Thoracic aorta (tissue), 2 donors: ENCODE measurements around the gene NAP1L1. TPM values are rescaled to one million over a fixed set of nuclear protein-coding genes. Genes with fewer than 3 reads are reported as not detected.

Source experiments
- ATAC-seq: fragments of 150-250 bp; one replicate; pipeline ENCODE4 v1.8.0; 2017; ENCODE audit warnings: low read depth; ENCODE audit not compliant: insufficient number of reproducible peaks, low FRiP score
- DNase-seq: peaks from one replicate; pipeline ENCODE4 v3.0.0-alpha.2; 2020; ENCODE audit warnings: low spot score
- H3K27ac ChIP-seq, 2 donors: fragments of 200-600 bp; sonication (generic); 1 replicate in 1 of 2; 2 replicates in 1 of 2; pipeline ENCODE4 v1.5.1; 2016; ENCODE audit warnings: mild to moderate bottlenecking in 2 of 2, moderate library complexity in 2 of 2
- H3K27me3 ChIP-seq: fragments of 200-600 bp; sonication (generic); replicated peaks from 2 replicates; pipeline ENCODE4 v1.6.0; 2016; ENCODE audit warnings: mild to moderate bottlenecking; ENCODE audit not compliant: insufficient read depth
- H3K36me3 ChIP-seq: fragments of 200-600 bp; sonication (generic); one replicate; pipeline ENCODE4 v1.5.1; 2016
- H3K4me1 ChIP-seq, 2 donors: fragments of 200-600 bp; sonication (generic); 1 replicate in 1 of 2; 2 replicates in 1 of 2; pipeline versions ENCODE4 v1.5.1 to v1.6.0; 2016; ENCODE audit warnings: low read depth in 2 of 2, mild to moderate bottlenecking in 1 of 2; ENCODE audit not compliant: control insufficient read depth in 1 of 2
- H3K4me3 ChIP-seq: fragments of 200-600 bp; sonication (generic); 2 replicates; pipeline ENCODE4 v1.5.1; 2016; ENCODE audit warnings: mild to moderate bottlenecking
- H3K9me3 ChIP-seq: fragments of 200-600 bp; sonication (generic); 2 replicates; pipeline ENCODE4 v1.5.1; 2016
- CTCF ChIP-seq: fragments of 200-600 bp; sonication (generic); IDR thresholded peaks from one replicate; pipeline ENCODE4 v1.5.1; 2019; ENCODE audit warnings: antibody characterized with exemption
- total RNA-seq, 2 donors: library from RNA; depleted of rRNA; stranded (reverse); fragments of >200 nt; gene quantifications; one replicate each; pipeline versions ENCODE4 v1.1.0 to v1.2.3, GENCODE V29; 2016

The NAP1L1 gene
- total RNA-seq, 2 donors from 2014 or later = 178 to 316 TPM

GRCh38 chr12:76083246-76083903, 1.1 kb downstream of the NAP1L1 start:
- DNase-seq (no peak), ATAC-seq (no peak)
- H3K9me3 ChIP-seq = peaks cover 4% of the 10 kb centered on the region
- peaks cover 8 to 34% of the 10 kb centered on the region in 2 donors for H3K4me1 ChIP-seq
- H3K36me3 ChIP-seq = no peaks in the 10 kb centered on the region
- H3K27ac ChIP-seq = peak overlapping the region; percentile 97 to 98
- H3K27me3 ChIP-seq = no peaks in the 10 kb centered on the region
- no peak for TF ChIP-seq CTCF
- peak overlapping the region; percentile 89 for H3K4me3 ChIP-seq

GRCh38 chr12:76081909-76082308, 2.6 kb downstream of the NAP1L1 start:
- no peak for DNase-seq
- Histone ChIP-seq H3K4me1 (peaks cover 8 to 34% of the 10 kb centered on the region in 2 donors), H3K27me3 (no peaks in the 10 kb centered on the region), H3K36me3 (no peaks in the 10 kb centered on the region), H3K4me3 (no peak overlapping the region), H3K9me3 (peaks cover 4% of the 10 kb centered on the region), H3K27ac (no peak overlapping the region)
- ATAC-seq = no peak
- no peak for TF ChIP-seq CTCF

GRCh38 chr12:76080729-76081415, 3.6 kb downstream of the NAP1L1 start:
- Histone ChIP-seq H3K4me3 (no peak overlapping the region), H3K36me3 (no peaks in the 10 kb centered on the region), H3K9me3 (peaks cover 4% of the 10 kb centered on the region), H3K27ac (no peak overlapping the region), H3K27me3 (no peaks in the 10 kb centered on the region), H3K4me1 (peaks cover 6 to 28% of the 10 kb centered on the region in 2 donors)
- DNase-seq = no peak
- ATAC-seq = no peak
- TF ChIP-seq CTCF = no peak

GRCh38 chr12:76080017-76080728, 4.3 kb downstream of the NAP1L1 start:
- Histone ChIP-seq H3K27ac (no peak overlapping the region), H3K27me3 (no peaks in the 10 kb centered on the region), H3K36me3 (no peaks in the 10 kb centered on the region), H3K4me3 (no peak overlapping the region), H3K4me1 (peaks cover 4 to 23% of the 10 kb centered on the region in 2 donors), H3K9me3 (peaks cover 4% of the 10 kb centered on the region)
- no peak for ATAC-seq
- no peak for DNase-seq
- TF ChIP-seq CTCF = no peak

GRCh38 chr12:76078748-76079147, 5.7 kb downstream of the NAP1L1 start:
- no peak overlapping the region for H3K27ac ChIP-seq
- no peak for ATAC-seq
- no peak for TF ChIP-seq CTCF
- peaks cover 5 to 28% of the 10 kb centered on the region in 2 donors for H3K4me1 ChIP-seq
- no peaks in the 10 kb centered on the region for H3K36me3 ChIP-seq
- H3K4me3 ChIP-seq = no peak overlapping the region
- H3K9me3 ChIP-seq = peaks cover 4% of the 10 kb centered on the region
- H3K27me3 ChIP-seq = no peaks in the 10 kb centered on the region
- DNase-seq = no peak
